Left lung (tissue), 10 donors: ENCODE data around the gene C1QTNF8. TPM values are rescaled to one million over a fixed set of nuclear protein-coding genes. Genes with fewer than 3 reads are reported as not detected.

ENCODE experiments used
- ATAC-seq: fragments of 200-7000 bp; cut with Tn5 transposase; one replicate; pipeline ENCODE4 v1.9.1; 2020; ENCODE audit warnings: moderate library complexity
- DNase-seq, 4 donors: peaks; one replicate each; pipeline ENCODE4 v3.0.0-alpha.2; 2013 to 2020
- H3K27ac ChIP-seq, 2 donors: fragments of 200-600 bp; sonication (generic) in 1 of 2; one replicate each; pipeline versions ENCODE4 v1.5.0 to v1.8.0; 2020 to 2021
- H3K27me3 ChIP-seq, 2 donors: fragments of 200-600 bp; sonication (generic) in 1 of 2; one replicate each; pipeline versions ENCODE4 v1.5.0 to v1.8.0; 2020 to 2021
- H3K36me3 ChIP-seq, 2 donors: fragments of 200-600 bp; sonication (generic) in 1 of 2; one replicate each; pipeline versions ENCODE4 v1.5.0 to v1.8.0; 2020 to 2021
- H3K4me1 ChIP-seq, 2 donors: fragments of 200-600 bp; one replicate each; pipeline ENCODE4 v1.8.0; 2021
- H3K4me3 ChIP-seq, 2 donors: fragments of 200-600 bp; sonication (generic) in 1 of 2; one replicate each; pipeline versions ENCODE4 v1.5.0 to v1.8.0; 2020 to 2021; ENCODE audit warnings: mild to moderate bottlenecking in 1 of 2
- H3K9me3 ChIP-seq, 2 donors: fragments of 200-600 bp; sonication (generic) in 1 of 2; one replicate each; pipeline versions ENCODE4 v1.5.0 to v1.8.0; 2020 to 2021
- CTCF ChIP-seq, 2 donors: fragments of 200-600 bp; sonication (generic) in 1 of 2; IDR thresholded peaks; one replicate each; pipeline versions ENCODE4 v1.5.0 to v1.8.0; 2021; ENCODE audit warnings: antibody characterized with exemption in 2 of 2
- intact Hi-C, 2 donors: fragments of 100-400 bp; cut with DNase I; formaldehyde crosslinking; loops; one replicate each; pipeline versions ENCODE4 v1.11.2 to v1.14.2; 2022
- polyA plus RNA-seq, 6 donors: library from polyadenylated mRNA; unstranded; fragments of 120-200 nt; gene quantifications; one replicate each; pipeline ENCODE4 v1.2.1, GENCODE V29; 2013; ENCODE audit not compliant: insufficient read length in 6 of 6
- total RNA-seq, 2 donors: library from RNA; stranded (reverse); fragmentation: NEBNext Ultra II Directional; extraction: Animal tissue kit (Norgen Biotek cat#: 25700); gene quantifications; one replicate each; pipeline ENCODE4 v1.2.1, GENCODE V29; 2021
- donor health status: DM: no; HTN: yes; CAD: no.
- donor health status: DM: no; HTN: no; CAD: no.

C1QTNF8 gene
- total and polyA plus RNA-seq, 8 donors = 0.10 to 0.23 (median 0.10) TPM; not detected in 5

GRCh38 chr16:1131378-1131994 is 35.4 kb upstream of the C1QTNF8 start:
- no peak overlapping the region for H3K27ac ChIP-seq
- no peak overlapping the region for H3K4me3 ChIP-seq
- H3K9me3 ChIP-seq = no peaks in the 10 kb centered on the region
- peaks cover 0 to 81% of the 10 kb centered on the region in 2 donors for H3K27me3 ChIP-seq
- H3K4me1 ChIP-seq = no peaks in the 10 kb centered on the region
- intact Hi-C loops = no loop called here
- ATAC-seq (no peak), DNase-seq (no peak)
- H3K36me3 ChIP-seq = no peaks in the 10 kb centered on the region
- no peak for TF ChIP-seq CTCF (IDR thresholded peaks at IDR 0.05)

GRCh38 chr16:1130382-1130781 is 34.3 kb upstream of the C1QTNF8 start:
- H3K27me3 ChIP-seq = peaks cover 0 to 81% of the 10 kb centered on the region in 2 donors
- no peaks in the 10 kb centered on the region for H3K9me3 ChIP-seq
- intact Hi-C loops = no loop called here
- no peaks in the 10 kb centered on the region for H3K36me3 ChIP-seq
- no peak overlapping the region for H3K27ac ChIP-seq
- ATAC-seq (no peak), DNase-seq (no peak)
- H3K4me3 ChIP-seq = no peak overlapping the region
- no peaks in the 10 kb centered on the region for H3K4me1 ChIP-seq
- no peak for TF ChIP-seq CTCF (IDR thresholded peaks at IDR 0.05)

- intact Hi-C loops = no loop called here
- Histone ChIP-seq H3K27ac (no peak overlapping the region), H3K27me3 (peaks cover 0 to 81% of the 10 kb centered on the region in 2 donors), H3K9me3 (no peaks in the 10 kb centered on the region), H3K4me3 (no peak overlapping the region), H3K36me3 (no peaks in the 10 kb centered on the region), H3K4me1 (no peaks in the 10 kb centered on the region)
- TF ChIP-seq CTCF (IDR thresholded peaks at IDR 0.05) = no peak
- DNase-seq (no peak), ATAC-seq (no peak)
Observed at GRCh38 chr16:1129106-1129960, 33.3 kb upstream of the C1QTNF8 start.

- Histone ChIP-seq H3K9me3 (no peaks in the 10 kb centered on the region), H3K4me3 (no peak overlapping the region), H3K4me1 (no peaks in the 10 kb centered on the region), H3K27me3 (peaks cover 0 to 81% of the 10 kb centered on the region in 2 donors), H3K27ac (no peak overlapping the region), H3K36me3 (no peaks in the 10 kb centered on the region)
- DNase-seq (no peak), ATAC-seq (no peak)
- no peak for TF ChIP-seq CTCF (IDR thresholded peaks at IDR 0.05)
- intact Hi-C loops = no loop called here
Observed at GRCh38 chr16:1127971-1128715, 32.1 kb upstream of the C1QTNF8 start.

GRCh38 chr16:1127101-1127500 is 31.1 kb upstream of the C1QTNF8 start:
- intact Hi-C loops = no loop called here
- Histone ChIP-seq H3K36me3 (no peaks in the 10 kb centered on the region), H3K9me3 (no peaks in the 10 kb centered on the region), H3K4me1 (no peaks in the 10 kb centered on the region), H3K27ac (no peak overlapping the region), H3K27me3 (peaks cover 0 to 80% of the 10 kb centered on the region in 2 donors), H3K4me3 (no peak overlapping the region)
- DNase-seq (no peak), ATAC-seq (no peak)
- TF ChIP-seq CTCF (IDR thresholded peaks at IDR 0.05) = no peak
